Brain microvascular endothelial cell (primary cell): ENCODE measurements around the gene TTYH1.
A peak's percentile ranks its signal among the peaks of the same experiment; 100 is the strongest.
"Not testable (repeated sequence)": the region's sequence is repeated elsewhere in the genome, so short reads cannot be mapped to it uniquely, and the experiment has no call there.

ENCODE experiments used
- DNase-seq: peaks from one replicate; pipeline ENCODE4 v3.0.0-alpha.2; 2020
- H3K27ac ChIP-seq: fragments of 250-450 bp; sonication (Bioruptor Pico); 2 replicates; pipeline ENCODE4 v1.5.1; 2020; ENCODE audit warnings: mild to moderate bottlenecking, moderate library complexity
- H3K27me3 ChIP-seq: fragments of 250-450 bp; sonication (Bioruptor Pico); replicated peaks from 2 replicates; pipeline ENCODE4 v1.5.1; 2020; ENCODE audit warnings: mild to moderate bottlenecking
- H3K36me3 ChIP-seq: fragments of 250-450 bp; sonication (Bioruptor Pico); replicated peaks from 2 replicates; pipeline ENCODE4 v1.5.1; 2020; ENCODE audit warnings: mild to moderate bottlenecking
- H3K4me3 ChIP-seq: 2 replicates; pipeline ENCODE4 v1.5.1; 2011; ENCODE audit warnings: low read depth, mild to moderate bottlenecking, control low read depth, low read length, moderate library complexity
- in situ Hi-C: cut with HindIII; loops from 2 replicates; pipeline ENCODE4 v1.10.0; 2017; ENCODE audit warnings: low sequenced_read_pairs, low pct_ligation_motif_present
- TF ChIP-seq, protein P1 (sequence below): IDR thresholded peaks from 2 replicates; pipeline ENCODE4 v1.5.1; 2011; ENCODE audit warnings: low read depth, mild to moderate bottlenecking, moderate library complexity, low read length, control low read depth, inconsistent platforms; ENCODE audit errors: missing control alignments

Gene TTYH1

DNA sequence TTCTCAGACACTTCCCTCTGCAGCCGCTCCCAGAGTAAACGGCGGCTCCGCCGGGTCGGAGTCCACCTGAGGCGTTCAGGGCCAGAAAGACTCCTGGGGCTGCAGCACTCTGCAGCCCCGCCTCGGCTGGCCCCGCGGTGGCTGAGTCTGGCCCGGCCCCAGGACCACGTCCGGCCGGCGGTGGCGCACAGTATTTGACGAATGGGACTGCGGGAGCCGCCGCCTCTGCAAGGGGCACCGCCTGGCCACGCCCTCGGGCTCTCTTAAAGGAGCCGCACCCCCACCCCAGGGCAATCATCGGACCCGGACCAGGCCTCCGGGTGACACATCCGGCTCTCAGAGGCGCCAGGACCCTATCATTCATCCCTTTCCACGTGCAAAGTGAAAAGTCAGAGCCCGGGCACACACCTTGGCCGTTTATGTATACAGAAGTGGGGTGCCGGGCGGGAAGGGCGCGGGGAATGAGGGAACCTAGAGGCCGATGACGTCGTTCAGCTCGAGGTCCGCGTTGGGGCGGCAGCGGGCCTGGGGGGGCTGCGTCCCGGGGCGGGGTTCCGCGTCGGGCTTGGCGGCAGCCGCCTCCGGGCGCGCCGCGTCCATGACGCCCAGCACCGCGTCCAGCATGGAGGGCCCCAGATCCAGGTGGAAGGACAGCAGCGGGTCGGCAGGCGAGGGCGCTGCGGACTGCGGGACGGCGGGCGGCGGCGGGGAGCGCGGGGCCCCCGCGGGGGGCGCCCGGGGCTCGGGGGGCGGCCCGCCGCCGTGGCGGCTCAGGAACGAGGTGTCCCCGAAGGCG is 49.6 kb downstream of the TTYH1 start:
- DNase-seq, result peak; percentile 80
- in situ Hi-C loops, result no loop called here
- H3K27me3 ChIP-seq, result no peaks in the 10 kb centered on the region
- H3K4me3 ChIP-seq, result peak overlapping the region; percentile 61
- TF ChIP-seq, protein P1, sequence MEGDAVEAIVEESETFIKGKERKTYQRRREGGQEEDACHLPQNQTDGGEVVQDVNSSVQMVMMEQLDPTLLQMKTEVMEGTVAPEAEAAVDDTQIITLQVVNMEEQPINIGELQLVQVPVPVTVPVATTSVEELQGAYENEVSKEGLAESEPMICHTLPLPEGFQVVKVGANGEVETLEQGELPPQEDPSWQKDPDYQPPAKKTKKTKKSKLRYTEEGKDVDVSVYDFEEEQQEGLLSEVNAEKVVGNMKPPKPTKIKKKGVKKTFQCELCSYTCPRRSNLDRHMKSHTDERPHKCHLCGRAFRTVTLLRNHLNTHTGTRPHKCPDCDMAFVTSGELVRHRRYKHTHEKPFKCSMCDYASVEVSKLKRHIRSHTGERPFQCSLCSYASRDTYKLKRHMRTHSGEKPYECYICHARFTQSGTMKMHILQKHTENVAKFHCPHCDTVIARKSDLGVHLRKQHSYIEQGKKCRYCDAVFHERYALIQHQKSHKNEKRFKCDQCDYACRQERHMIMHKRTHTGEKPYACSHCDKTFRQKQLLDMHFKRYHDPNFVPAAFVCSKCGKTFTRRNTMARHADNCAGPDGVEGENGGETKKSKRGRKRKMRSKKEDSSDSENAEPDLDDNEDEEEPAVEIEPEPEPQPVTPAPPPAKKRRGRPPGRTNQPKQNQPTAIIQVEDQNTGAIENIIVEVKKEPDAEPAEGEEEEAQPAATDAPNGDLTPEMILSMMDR, result no peak
- peaks cover 23% of the 10 kb centered on the region for H3K36me3 ChIP-seq
- peak overlapping the region; percentile 65 for H3K27ac ChIP-seq

DNA sequence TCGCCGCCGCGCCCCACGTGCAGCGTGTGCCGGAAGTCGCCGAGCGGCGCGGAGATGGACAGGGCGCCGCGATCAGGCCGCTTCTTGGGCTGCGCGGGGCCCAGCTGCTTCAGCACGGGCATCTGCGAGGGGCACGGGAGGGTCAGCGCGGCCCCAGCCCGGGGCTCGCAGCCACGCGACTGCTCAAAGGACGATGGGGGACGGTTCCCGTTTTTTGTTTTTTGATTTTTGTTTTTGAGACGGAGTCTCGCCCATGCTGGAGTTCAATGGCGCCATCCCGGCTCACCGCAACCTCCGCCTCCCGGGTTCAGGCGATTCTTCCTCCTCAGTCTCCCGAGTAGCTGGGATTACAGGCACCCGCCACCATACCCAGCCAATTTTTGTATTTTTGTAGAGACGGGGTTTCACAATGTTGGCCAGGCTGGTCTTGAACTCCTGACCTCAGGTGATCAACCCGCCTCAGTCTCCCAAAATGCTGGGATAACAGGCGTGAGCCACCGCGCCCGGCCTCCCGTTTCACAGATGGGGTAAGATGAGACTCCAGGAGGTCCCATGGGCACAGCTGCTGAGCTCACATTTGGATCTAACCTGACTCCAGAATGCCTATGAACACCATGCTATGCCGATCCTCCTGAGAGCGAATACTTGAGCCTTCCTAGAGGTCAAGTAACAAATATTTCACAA is 50.3 kb downstream of the TTYH1 start:
- in situ Hi-C loops, result no loop called here
- Histone ChIP-seq H3K4me3 (no peak overlapping the region), H3K36me3 (peaks cover 17% of the 10 kb centered on the region), H3K27ac (no peak overlapping the region), H3K27me3 (no peaks in the 10 kb centered on the region)
- TF ChIP-seq, protein P1, result no peak
- DNase-seq, result no peak

DNA sequence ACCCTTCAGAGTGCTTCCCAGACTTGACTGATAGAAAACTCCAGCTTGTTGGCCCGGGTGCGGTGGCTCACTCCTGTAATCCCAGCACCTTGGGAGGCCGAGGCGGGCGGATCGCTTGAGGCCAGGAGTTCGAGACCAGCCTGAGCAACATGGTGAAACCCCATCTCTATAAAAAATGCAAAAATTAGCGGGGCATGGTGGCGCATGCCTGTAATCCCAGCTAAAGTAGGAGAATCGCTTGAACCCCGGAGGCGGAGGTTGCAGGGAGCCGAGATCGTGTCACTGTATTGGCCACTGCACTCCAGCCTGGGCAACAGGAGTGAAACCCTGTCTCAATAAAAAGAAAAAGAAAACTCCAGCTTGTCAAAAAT is 50.8 kb downstream of the TTYH1 start:
- peaks cover 13% of the 10 kb centered on the region for H3K36me3 ChIP-seq
- DNase-seq, in situ Hi-C loops: not testable (repeated sequence)

DNA sequence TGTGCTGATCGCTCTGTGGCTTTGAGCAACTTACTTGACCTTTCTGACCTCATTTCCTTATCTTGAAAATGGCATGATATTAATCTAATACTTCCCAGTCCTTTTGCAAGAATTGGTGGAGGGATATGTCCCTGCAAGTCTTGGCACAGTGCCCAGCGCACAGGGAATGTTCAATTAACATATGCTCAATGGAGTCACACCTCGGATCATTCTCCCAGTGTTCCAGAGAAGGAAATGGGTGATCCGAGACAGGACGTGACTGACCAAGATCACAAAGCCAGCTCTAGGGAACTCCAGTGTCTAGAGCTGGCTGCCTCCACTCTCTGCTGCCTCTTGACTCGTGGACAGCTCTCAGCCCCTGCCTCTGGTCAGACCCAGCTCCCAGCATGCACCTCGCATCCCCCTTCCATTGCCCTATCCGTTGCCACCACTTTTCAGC is 54.3 kb downstream of the TTYH1 start:
- Histone ChIP-seq H3K36me3 (no peaks in the 10 kb centered on the region), H3K4me3 (no peak overlapping the region), H3K27ac (no peak overlapping the region), H3K27me3 (no peaks in the 10 kb centered on the region)
- no peak for DNase-seq
- TF ChIP-seq, protein P1, result no peak
- in situ Hi-C loops, result no loop called here

More for the DNA sequence above, 50.8 kb downstream of the TTYH1 start:
- not testable (repeated sequence) for H3K27ac ChIP-seq, H3K27me3 ChIP-seq, H3K4me3 ChIP-seq

DNA sequence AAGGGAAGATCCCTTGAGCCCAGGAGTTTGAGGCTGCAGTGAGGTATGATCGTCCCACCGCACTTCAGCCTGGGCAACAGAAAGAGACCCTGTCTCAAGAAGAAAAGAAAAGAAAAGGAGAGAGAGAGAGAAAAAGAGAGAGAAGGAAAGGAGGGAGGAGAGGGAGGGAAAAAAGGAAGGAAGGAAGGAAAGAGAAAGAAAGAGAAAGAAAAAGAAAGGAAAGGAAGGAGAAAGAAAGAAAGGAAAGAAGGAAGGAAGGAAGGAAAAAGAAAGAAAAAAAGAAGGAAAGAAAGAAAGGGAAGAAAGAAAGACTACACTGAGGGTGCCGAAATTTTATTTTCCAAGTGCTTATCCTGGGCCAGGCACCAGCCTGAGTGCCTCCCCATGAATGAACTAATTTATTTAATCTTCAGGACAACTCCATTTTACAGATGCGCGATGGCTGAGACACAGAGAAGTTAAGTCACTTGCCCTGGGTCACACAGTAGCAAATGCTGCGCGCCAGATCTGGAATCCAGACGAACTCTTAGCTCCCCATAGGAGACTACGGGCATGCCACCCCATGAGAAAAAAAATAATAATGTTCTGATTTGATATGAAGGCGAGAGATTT is 55.1 kb downstream of the TTYH1 start:
- Histone ChIP-seq H3K4me3 (no peak overlapping the region), H3K27me3 (no peaks in the 10 kb centered on the region), H3K27ac (no peak overlapping the region), H3K36me3 (no peaks in the 10 kb centered on the region)
- TF ChIP-seq, protein P1, result no peak
- no peak for DNase-seq
- in situ Hi-C loops, result no loop called here
